SKM-1 (cell line): Measurements from ENCODE around the gene ZSCAN9.
A peak's percentile ranks its signal among the peaks of the same experiment; 100 is the strongest.

Experiments
- DNase-seq: peaks from one replicate; lab custom pipeline; 2025; ENCODE audit not compliant: unreplicated experiment; lab: John Stamatoyannopoulos, UW

Gene ZSCAN9

DNA sequence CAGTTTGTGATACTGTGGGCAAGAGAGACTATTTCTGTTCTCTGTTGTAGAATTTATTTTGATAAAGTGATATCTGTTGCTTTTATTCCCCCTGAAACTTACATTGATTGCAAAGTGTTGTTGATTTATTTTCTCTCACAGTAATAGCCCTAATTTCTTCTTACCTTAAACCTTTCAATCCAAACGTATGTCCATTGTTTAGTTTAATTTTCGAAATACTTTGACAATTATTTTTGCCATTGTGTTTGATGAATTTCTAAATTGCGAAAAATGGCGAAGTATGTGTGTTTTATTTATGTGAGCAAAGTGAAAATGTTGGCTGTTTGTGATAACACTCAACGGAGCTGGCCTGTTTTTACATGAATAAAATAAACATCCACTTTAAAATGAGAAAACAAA is 41.5 kb downstream of the ZSCAN9 start:
- no peak for DNase-seq

DNA sequence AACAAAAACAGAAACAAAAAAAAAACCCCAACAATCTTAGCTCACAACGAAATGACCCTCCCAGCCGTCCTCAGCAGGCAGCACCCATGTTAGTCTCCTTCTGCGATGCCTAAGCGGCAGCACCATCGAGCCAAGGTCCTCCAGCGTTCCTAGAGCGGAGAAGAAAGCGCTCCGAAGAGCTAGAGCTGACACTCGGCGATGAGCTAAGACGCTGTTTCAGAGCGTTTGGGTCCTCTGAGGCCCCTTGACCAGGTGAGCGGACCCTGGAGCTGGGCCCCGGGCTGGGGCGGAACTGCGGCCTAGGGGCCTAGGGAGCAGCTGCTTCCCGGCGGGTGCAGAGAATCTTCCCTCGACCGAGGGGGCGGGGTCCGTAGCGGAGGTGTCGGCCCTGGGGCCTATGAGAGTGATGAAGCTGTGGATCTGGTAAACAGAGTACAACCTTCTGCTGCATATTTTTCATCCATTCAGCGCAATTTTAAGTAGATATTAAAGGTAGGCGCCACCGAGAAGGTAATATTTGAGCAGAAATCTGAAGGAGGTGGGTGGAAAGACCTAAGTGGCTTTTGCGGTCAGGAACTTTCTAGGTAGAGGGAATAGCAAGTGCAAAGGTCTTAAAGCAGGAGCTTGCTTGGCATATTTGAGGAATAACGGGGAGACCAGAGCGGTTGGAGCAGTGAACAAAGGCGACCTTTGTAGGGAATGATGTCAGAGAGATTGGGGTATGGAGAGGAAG is 42.1 kb downstream of the ZSCAN9 start, which contains the start of gene ZSCAN26:
Gene ZSCAN26 (plus strand): TSS at position 182 of the 733 bp plus-strand sequence. CDS start 4,777 bp downstream, outside the sequence.
- peak; percentile 51 for DNase-seq

DNA sequence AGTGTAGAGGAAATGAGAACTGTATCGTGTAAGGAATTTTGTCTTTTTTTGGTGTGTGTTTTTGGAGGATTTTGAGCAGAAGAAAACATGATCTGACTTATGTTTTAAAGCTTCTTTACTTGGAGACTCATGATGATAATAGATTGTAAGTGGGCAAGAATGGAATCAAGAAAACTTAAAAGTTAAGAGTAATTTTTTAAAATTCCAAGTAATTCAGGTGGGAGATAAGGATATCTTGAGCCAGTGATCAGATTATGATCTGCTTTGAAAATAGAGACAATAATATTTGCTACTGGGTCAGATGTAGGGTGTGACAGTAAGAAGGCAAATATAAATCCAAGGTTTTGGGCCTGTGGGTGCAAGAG is 42.6 kb downstream of the ZSCAN9 start:
- DNase-seq: no peak

DNA sequence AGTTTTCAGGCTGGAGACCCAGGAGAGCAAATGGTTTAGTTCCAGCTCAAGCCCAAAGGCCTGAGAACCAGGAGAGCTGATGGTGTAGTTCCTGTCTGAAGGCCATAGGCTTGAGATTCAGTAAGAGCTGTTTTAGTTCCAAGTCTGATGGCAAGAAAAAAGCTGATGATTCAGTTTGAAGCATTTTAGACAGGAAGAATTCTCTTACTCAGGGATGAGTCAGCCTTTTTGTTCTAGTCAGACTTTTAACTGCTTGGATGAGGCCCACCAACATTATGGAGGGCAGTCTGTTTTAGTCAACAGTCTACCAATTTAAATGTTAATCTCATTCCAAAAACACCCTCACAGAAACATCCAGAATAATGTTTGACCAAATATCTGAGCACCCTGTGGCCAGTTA is 44.4 kb downstream of the ZSCAN9 start:
- DNase-seq: no peak

DNA sequence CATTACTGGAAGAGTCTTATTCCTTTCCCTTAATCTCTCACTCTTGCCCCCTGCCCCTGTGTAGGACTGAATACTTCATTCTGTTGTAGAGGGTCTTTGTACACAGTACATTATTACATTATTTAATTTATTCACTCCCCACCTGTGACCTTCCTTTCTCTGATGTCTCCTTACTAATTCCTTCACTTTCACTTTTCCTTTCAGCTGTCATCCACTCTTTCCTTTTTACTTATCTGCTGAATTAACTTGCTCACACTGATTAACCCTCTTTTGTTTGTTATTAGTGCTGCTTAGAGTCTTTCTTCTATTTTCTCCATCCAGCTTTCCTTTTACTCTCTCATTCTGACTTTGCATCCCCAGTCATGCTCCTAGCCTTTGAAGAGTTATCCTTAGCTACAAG is 49.8 kb downstream of the ZSCAN9 start:
- DNase-seq: no peak

DNA sequence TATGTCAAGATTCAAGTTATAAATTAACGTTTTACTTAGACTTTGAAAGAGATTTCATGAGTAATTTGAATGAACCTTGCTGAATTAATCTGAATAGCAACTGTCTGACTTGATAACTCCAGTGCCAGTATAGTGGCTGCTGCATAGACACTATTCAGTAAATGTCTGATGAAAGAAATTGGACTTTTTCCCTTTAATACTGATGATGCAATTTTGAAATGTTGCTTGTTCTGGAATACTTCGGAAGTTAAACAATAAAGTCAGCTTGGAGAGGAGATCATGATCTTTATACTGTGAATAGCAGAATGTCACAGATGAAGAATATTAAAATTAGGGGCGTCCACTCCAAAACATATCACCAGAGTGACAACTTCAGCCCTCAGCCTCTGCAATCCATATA is 52.7 kb downstream of the ZSCAN9 start:
- no peak for DNase-seq

DNA sequence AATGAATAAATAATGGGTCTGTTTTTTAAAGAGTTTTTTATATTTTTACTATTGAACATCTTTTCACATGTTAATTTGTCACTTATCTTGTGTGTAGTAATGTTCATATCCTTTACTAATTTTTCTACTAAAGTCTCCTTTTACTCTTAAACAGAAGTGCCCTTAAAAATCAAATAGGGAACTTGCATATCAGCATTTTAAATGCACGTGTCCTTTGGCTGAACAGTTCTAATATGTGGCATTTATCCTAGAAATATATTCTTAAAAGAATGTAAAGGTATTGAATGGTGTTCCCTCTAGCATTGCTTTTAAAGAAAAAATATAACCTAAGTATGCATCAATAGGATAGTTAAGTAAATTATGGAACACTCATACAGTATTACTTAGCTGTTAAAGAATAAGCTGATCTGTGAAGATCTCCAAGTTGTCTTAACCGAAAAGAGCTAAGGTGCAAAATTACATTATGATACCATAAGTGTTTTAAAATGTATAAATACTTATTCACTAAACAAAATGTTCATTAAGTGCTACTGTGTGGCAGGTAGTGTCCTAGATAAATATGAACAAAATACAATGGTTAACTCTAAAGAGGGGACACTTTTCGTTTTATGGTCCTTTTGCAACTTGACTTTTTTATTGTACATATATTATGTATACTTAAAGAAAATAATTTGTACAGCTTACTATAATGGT is 55.7 kb downstream of the ZSCAN9 start:
- DNase-seq: no peak

DNA sequence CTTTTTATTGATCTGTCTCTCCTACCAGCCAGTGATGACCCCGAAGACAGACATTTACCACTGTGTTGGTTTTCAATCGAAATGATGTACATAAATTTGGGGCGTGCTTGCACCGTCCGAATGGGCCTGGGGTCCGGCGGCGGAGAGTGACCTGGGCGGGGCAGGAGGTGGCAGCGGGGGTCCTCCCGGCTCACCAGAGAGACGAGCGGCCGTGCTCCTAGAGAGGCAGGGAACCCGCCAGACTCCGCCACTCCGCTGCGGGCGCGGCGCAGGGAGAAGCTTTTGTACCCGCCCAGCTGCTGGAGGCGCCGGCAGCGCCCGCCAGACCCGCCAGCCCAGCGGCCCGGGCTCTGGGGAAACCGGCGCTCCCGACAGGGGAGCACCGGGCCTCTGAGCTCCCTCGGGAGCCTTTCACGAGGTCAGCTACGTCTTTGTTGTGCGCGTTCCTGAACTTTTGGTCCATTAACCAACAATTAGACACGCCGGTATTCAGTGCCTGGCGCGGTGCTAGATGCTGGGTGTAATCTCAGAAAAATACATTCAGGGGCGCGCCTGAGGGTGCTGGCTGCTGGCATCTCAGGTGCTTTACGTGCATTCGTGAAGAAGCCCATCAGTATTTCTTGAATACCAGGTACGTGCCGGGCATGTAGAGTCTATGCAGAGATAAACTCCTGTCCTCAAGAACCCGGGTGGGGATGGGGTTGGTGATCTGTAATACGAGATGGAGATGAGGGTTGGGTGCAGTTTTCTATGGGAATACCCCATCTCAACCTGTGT is 56.4 kb downstream of the ZSCAN9 start, which contains the start of gene PGBD1:
Gene PGBD1 (plus strand): TSS at position 285 of the 777 bp plus-strand sequence. CDS start 2,242 bp downstream, outside the sequence.
- no peak for DNase-seq

DNA sequence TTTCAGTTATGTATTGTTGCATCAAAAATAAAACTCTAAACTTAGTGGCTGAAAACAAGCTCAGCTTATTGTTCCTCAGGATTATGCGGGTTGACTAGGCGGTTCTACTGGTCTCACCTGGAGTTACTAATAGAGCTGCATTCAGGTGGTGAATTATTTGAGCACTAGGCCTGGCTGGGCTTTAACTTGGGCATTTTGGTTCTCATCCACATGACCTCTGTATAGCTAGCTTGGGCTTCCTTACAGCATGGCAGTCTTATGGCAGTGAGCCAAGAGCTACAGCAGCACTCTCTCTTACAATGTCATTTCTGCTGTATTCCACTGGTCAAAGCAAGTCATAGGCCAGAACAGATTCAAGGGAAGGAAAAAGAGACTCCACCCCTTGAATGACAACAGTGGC is 57.9 kb downstream of the ZSCAN9 start:
- no peak for DNase-seq
